ENCODE data around the gene AMER1.

GRCh38 chrX:64204701-64205440, 637 bp downstream of the AMER1 start:
- TF ChIP-seq CTCF (IDR thresholded peaks at IDR 0.05; ENCODE audit: low read depth, low read length, poor library complexity, severe bottlenecking) (no peak), EZH2phosphoT487 (IDR thresholded peaks at IDR 0.05; ENCODE audit: borderline replicate concordance, low read length) (no peak)

Measured in DOHH2 (cell line).